Neuron (in vitro differentiated cells): ENCODE data around the gene GPC3.

ENCODE experiments used
- H2AFZ ChIP-seq: one replicate; pipeline ENCODE4 v1.6.1; 2013; ENCODE audit warnings: low read depth, mild to moderate bottlenecking, inconsistent platforms, low read length, moderate library complexity
- H3K27me3 ChIP-seq: one replicate; pipeline ENCODE4 v1.6.1; 2013; ENCODE audit warnings: low read length; ENCODE audit not compliant: insufficient read depth
- H3K36me3 ChIP-seq: one replicate; pipeline ENCODE4 v1.6.1; 2013; ENCODE audit warnings: low read length; ENCODE audit not compliant: insufficient read depth
- H3K4me1 ChIP-seq: one replicate; pipeline ENCODE4 v1.6.1; 2013; ENCODE audit warnings: low read length; ENCODE audit not compliant: insufficient read depth
- H3K4me3 ChIP-seq: 2 replicates; pipeline ENCODE4 v1.5.1; 2013; ENCODE audit warnings: mild to moderate bottlenecking, low read length, moderate library complexity
- H3K9me3 ChIP-seq: one replicate; pipeline ENCODE4 v1.6.1; 2013; ENCODE audit warnings: low read length

GPC3 gene

GRCh38 chrX:133715715-133716114 is 269.7 kb downstream of the GPC3 start:
- no peak overlapping the region for H2AFZ ChIP-seq
- H3K4me1 ChIP-seq, result no peaks in the 10 kb centered on the region
- no peaks in the 10 kb centered on the region for H3K27me3 ChIP-seq
- H3K4me3 ChIP-seq, result no peak overlapping the region
- H3K36me3 ChIP-seq, result no peaks in the 10 kb centered on the region
- no peaks in the 10 kb centered on the region for H3K9me3 ChIP-seq

- H2AFZ ChIP-seq, result no peak overlapping the region
- H3K27me3 ChIP-seq, result no peaks in the 10 kb centered on the region
- no peaks in the 10 kb centered on the region for H3K36me3 ChIP-seq
- no peaks in the 10 kb centered on the region for H3K4me1 ChIP-seq
- H3K4me3 ChIP-seq, result no peak overlapping the region
- no peaks in the 10 kb centered on the region for H3K9me3 ChIP-seq
Observed at GRCh38 chrX:133709501-133709900, 275.9 kb downstream of the GPC3 start.

- H3K9me3 ChIP-seq, result no peaks in the 10 kb centered on the region
- no peak overlapping the region for H2AFZ ChIP-seq
- H3K27me3 ChIP-seq, result no peaks in the 10 kb centered on the region
- H3K36me3 ChIP-seq, result no peaks in the 10 kb centered on the region
- peaks cover 9% of the 10 kb centered on the region for H3K4me1 ChIP-seq
- no peak overlapping the region for H3K4me3 ChIP-seq
Observed at GRCh38 chrX:133706890-133707289, 278.5 kb downstream of the GPC3 start.

- Histone ChIP-seq H3K27me3 (no peaks in the 10 kb centered on the region), H3K36me3 (no peaks in the 10 kb centered on the region), H3K9me3 (no peaks in the 10 kb centered on the region), H2AFZ (no peak overlapping the region), H3K4me1 (peaks cover 40% of the 10 kb centered on the region), H3K4me3 (no peak overlapping the region)
Observed at GRCh38 chrX:133702230-133702629, 283.2 kb downstream of the GPC3 start.

- no peaks in the 10 kb centered on the region for H3K27me3 ChIP-seq
- no peak overlapping the region for H2AFZ ChIP-seq
- H3K36me3 ChIP-seq, result no peaks in the 10 kb centered on the region
- no peaks in the 10 kb centered on the region for H3K9me3 ChIP-seq
- H3K4me1 ChIP-seq, result peaks cover 54% of the 10 kb centered on the region
- no peak overlapping the region for H3K4me3 ChIP-seq
Observed at GRCh38 chrX:133699023-133699728, 286.2 kb downstream of the GPC3 start.

- Histone ChIP-seq H3K36me3 (no peaks in the 10 kb centered on the region), H3K4me3 (no peak overlapping the region), H3K9me3 (no peaks in the 10 kb centered on the region), H3K4me1 (peaks cover 54% of the 10 kb centered on the region), H2AFZ (no peak overlapping the region), H3K27me3 (no peaks in the 10 kb centered on the region)
Observed at GRCh38 chrX:133698298-133698697, 287.1 kb downstream of the GPC3 start.

GRCh38 chrX:133697656-133698055 is 287.7 kb downstream of the GPC3 start:
- no peak overlapping the region for H3K4me3 ChIP-seq
- no peaks in the 10 kb centered on the region for H3K36me3 ChIP-seq
- no peaks in the 10 kb centered on the region for H3K27me3 ChIP-seq
- H3K9me3 ChIP-seq, result no peaks in the 10 kb centered on the region
- H3K4me1 ChIP-seq, result peaks cover 52% of the 10 kb centered on the region
- no peak overlapping the region for H2AFZ ChIP-seq

GRCh38 chrX:133689997-133690599 is 295.3 kb downstream of the GPC3 start:
- no peaks in the 10 kb centered on the region for H3K9me3 ChIP-seq
- H3K4me1 ChIP-seq, result no peaks in the 10 kb centered on the region
- H2AFZ ChIP-seq, result no peak overlapping the region
- H3K36me3 ChIP-seq, result no peaks in the 10 kb centered on the region
- H3K4me3 ChIP-seq, result no peak overlapping the region
- H3K27me3 ChIP-seq, result no peaks in the 10 kb centered on the region

- no peaks in the 10 kb centered on the region for H3K36me3 ChIP-seq
- H2AFZ ChIP-seq, result no peak overlapping the region
- H3K27me3 ChIP-seq, result no peaks in the 10 kb centered on the region
- no peaks in the 10 kb centered on the region for H3K9me3 ChIP-seq
- H3K4me1 ChIP-seq, result no peaks in the 10 kb centered on the region
- H3K4me3 ChIP-seq, result no peak overlapping the region
Observed at GRCh38 chrX:133685822-133686221, 299.6 kb downstream of the GPC3 start.

GRCh38 chrX:133681897-133682296 is 303.5 kb downstream of the GPC3 start:
- no peaks in the 10 kb centered on the region for H3K9me3 ChIP-seq
- H3K4me1 ChIP-seq, result no peaks in the 10 kb centered on the region
- H3K4me3 ChIP-seq, result no peak overlapping the region
- no peak overlapping the region for H2AFZ ChIP-seq
- H3K27me3 ChIP-seq, result no peaks in the 10 kb centered on the region
- no peaks in the 10 kb centered on the region for H3K36me3 ChIP-seq

- H3K4me3 ChIP-seq, result no peak overlapping the region
- no peaks in the 10 kb centered on the region for H3K27me3 ChIP-seq
- H3K4me1 ChIP-seq, result no peaks in the 10 kb centered on the region
- no peaks in the 10 kb centered on the region for H3K9me3 ChIP-seq
- H2AFZ ChIP-seq, result no peak overlapping the region
- H3K36me3 ChIP-seq, result no peaks in the 10 kb centered on the region
Observed at GRCh38 chrX:133681421-133681820, 304.0 kb downstream of the GPC3 start.

GRCh38 chrX:133677123-133678063 is 308.0 kb downstream of the GPC3 start:
- H3K4me3 ChIP-seq, result no peak overlapping the region
- no peaks in the 10 kb centered on the region for H3K9me3 ChIP-seq
- no peaks in the 10 kb centered on the region for H3K27me3 ChIP-seq
- peaks cover 5% of the 10 kb centered on the region for H3K4me1 ChIP-seq
- H2AFZ ChIP-seq, result no peak overlapping the region
- no peaks in the 10 kb centered on the region for H3K36me3 ChIP-seq
